Superior temporal gyrus (tissue), 1 donor: ENCODE results near the gene SELENOH.

Source experiments
- DNase-seq: peaks from one replicate; pipeline ENCODE4 v3.0.0-alpha.2; 2016; ENCODE audit errors: extremely low spot score

The SELENOH gene

DNA sequence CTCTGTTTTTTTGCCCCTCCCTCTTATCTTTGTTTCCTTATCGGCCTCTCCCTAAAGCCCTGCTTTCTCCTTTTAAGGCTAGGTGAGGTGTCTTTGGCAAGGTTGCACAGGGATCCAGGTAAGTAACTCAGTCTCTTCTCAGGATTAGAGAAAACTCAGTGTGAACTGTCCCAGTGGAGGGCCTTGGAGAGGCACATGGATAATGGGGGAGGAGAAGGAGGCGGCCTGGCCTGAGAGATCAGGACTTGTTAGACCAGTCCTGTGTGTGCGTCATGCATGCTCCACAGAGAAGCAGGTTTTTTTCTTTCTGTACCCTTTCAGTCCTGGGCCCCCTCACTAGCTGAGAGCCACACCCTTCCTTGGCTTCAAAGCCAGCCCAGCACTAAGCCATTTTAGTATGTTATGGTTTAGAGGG lies 40.2 kb downstream of the SELENOH start:
- no peak for DNase-seq

DNA sequence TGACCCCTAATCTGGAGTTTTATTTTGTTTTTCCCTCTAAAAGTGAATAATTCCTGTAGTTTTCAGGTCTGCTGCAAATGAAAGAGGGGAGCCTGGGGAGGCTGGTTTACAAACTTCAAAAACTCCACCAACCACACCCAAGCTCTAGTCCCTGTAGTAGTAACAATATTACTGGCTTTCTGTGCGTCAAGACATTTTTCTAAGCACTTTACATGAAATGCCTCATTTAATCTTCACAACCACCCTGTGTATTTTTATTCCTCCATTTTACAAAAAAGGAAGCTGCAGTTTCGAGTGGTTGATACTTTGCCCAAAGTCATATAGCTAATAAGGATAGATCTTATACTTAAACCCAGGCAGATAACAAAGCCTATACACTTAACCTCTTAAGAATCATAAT lies 43.8 kb downstream of the SELENOH start:
- no peak for DNase-seq

DNA sequence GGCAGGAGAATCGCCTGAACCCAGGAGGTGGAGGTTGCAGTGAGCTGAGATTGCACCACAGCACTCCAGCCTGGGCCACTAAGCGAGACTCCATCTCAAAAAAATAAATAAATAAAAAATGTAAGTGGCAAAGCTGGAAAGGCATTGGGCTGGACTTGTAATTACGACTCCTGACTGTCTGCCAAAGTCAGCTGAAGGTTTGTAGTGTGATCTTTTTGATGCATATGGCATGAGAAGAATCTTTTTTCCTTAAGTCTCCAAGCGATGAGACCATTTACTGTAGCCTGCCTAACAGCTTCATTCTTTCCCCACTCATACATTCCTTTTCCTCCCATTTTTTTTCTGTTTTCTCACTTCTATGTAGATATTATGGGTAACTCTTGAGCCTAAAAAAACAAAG lies 45.1 kb downstream of the SELENOH start:
- DNase-seq = no peak

DNA sequence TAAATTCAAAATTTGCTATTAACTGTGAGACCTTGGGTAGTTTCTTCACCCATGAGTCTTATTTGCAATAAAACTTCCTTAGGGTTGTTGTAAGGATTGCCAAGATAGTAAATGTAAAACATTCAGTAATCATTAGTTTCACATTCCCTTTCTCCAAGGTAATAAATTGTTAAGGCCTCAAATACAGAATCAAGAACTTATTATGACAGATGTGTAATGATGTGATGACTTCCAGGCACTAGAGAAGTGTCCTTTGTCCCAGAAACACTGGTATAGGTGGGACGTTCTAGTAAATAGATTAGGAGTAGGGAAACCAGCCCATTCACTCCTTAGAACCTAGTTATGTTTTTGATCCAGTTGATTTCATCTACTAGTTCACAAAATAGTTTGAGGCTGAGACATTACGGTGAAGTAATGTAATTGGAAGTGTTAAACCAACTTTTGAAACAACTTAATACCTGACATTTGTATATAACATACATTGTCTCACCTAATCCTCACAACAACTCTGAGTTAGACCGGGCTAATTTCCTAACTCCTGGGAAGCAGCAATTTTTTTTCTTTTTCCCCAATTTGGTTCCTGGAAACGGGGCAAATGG lies 45.8 kb downstream of the SELENOH start:
- DNase-seq = no peak

DNA sequence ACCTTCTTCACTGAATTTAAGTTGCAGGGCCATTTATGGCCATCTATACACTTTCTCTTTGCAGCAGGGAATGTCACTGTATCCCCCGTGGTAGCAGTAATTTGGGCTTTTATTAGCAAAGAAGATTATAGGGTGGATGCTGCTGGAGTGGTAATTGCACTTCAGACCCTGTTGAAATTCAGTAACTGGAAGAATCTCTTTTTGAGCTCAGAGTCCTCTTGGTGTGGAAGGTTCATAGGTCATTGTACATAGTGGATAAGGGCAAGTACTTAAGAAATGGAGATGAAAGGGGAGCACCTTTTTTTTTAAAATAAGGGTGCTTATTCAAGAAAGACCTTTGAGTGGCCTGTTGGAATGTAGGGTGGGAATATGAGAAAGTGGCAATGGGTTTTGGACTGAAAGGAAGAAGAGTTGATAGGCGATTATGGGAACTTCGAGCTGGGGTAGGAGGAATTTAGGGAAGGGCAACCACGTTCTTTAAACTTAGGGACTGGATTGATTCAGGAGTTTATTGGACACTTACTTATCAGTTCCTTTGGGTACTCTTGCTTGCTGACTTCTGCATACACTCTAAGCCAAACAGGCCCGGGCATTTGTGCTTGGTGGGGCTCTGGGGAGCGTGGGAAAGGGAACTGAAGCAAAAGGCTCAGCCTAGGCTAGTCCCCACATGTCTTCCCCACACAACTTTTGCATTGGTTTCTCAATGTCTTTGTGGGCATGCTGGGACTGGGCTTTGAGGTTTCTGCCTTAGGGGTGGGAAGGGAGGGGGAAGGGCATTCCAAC lies 46.8 kb downstream of the SELENOH start:
- DNase-seq = no peak

DNA sequence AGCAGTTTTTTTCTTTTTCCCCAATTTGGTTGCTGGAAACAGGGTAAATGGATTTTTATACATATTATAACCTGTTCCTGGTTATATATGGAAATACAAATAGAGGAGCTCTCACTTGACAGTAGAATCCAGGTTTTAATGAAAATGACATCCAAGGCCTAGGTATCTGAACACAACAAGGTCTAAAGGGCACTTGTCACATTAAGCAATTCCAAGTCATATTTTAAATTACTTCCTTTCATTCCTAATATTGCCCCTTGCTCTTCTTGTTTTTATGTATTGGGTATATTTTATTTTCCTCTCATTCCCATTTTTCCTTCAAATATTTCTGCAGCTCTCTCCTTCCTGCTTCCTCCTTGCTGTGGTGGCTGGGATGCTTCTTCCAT lies 47.4 kb downstream of the SELENOH start:
- no peak for DNase-seq

DNA sequence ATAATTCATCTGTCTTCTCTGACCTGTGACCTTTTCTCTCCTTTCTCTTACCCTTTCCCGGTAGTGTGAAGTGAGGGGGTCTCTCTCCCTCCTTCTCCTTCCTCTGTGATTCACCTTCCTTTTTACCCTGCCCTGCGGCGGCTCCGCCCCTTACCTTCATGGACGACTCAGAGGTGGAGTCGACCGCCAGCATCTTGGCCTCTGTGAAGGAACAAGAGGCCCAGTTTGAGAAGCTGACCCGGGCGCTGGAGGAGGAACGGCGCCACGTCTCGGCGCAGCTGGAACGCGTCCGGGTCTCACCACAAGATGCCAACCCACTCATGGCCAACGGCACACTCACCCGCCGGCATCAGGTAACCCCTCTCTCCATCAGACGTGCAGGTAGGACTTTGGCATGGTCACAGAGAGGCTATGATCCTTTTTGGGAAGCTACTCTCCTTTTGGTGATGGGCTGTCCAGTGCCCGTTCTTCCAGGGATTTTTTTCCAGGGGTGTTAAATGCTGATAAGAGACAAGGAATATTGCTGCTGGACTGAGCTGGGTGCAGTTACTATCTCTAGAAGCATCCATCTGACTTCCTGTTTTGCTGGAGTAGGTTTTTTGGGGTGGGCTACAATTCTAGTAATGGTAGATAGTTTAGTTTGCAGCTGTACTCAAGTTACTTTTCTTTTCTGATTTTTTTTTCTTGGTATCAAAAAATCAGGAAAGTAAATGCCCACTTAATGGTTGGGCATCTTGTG lies 50.2 kb downstream of the SELENOH start:
- DNase-seq = no peak

DNA sequence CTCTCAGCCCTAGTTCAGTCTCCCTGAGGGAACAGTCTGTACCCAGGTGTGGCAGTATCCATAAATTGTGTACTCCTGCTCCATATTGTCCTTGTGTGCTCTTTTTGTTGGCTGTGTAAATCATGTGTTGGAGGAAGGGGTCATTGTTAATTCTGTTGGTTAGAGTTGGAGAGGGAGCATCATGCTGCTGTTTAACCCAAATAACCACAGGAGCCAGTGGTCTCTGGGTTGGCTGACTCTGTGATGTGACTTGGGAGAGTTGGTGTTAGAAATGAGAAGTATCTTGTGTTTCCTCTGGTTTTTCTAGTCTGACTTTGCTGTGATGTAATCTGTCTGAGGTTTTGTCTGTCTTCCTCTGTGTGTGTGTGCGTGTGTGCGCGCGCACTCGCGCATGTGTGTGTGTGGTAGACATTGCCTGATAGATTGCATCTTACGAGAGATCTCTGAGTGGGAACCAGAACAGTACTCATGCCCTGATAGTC lies 50.8 kb downstream of the SELENOH start:
- DNase-seq = no peak

DNA sequence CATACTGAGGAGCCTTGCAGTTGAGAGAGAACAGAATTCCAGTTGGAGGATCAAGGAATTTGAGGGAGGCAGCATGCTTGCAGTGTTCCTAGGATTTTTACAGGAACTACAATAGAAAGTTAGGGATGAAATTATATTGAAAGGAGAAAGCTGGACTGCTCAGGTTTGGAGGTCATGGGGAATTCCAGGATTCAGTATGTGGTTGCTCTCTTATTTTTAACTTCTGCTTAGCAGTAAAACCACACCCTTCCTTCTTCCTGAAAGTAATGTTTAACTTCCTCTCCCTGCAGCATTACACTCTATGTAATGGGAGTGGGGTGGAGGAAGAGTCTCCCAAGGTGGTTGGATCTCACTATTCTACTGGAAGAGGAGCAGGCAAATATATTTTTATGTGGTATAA lies 51.6 kb downstream of the SELENOH start:
- no peak for DNase-seq
